ENCODE data around the gene OR8D2. TPM values are rescaled to one million over a fixed set of nuclear protein-coding genes. Genes with fewer than 3 reads are reported as not detected.

Gene OR8D2
- total RNA-seq, 2 experiments from 2014 or later, result not detected

DNA sequence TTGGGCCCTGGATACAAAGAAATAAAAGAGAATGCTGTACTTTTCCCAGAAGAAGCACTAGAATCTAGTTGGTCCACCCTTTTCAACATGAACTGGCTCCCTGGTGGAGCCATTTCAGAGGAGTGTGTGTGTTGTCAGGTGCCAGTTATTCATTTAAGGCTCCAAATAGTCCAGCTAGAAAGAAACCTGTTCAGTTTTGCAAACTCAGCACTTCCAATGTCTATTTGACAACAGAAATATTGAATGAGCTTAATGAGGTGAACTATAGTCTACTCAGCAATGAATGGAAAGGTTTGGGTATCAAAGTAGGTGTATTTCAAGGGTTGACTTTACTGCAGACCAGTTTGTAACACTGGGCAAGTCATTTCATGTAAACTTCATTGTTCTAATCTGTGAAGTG, 8.3 kb downstream of the OR8D2 start:
- Mint-ChIP-seq H3K27ac (no peak overlapping the region), H3K4me1 (ENCODE audit: low read depth) (no peaks in the 10 kb centered on the region), H3K9me3 (no peaks in the 10 kb centered on the region), H3K4me3 (no peak overlapping the region), H3K27me3 (ENCODE audit: low read depth) (peaks cover 10% of the 10 kb centered on the region), H3K36me3 (ENCODE audit: low read depth) (no peaks in the 10 kb centered on the region)
- no peak for DNase-seq
- CTCF ChIA-PET, result no interaction called here
- intact Hi-C loops (cut with micrococcal nuclease), result no loop called here

DNA sequence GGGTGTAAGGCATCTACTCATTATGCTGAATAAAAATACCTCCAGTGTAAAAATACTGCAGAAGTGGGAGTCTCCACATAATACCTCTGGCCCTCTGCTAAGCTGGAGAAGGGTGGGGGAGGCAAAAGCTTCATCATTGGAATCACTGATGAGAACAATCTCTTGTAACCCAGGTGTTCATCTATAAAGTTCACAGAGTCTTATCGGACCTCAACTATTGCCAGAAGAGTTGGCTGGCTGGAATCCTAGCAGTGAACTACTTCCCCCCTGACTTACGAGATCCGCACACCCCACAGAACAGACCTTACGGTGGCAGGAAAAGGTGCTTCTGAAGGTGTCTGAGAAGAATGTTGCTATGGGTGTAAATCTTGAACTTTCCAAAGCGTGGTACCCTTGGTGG, 8.7 kb downstream of the OR8D2 start:
- Mint-ChIP-seq H3K27me3 (ENCODE audit: low read depth) (peaks cover 10% of the 10 kb centered on the region), H3K9me3 (no peaks in the 10 kb centered on the region), H3K27ac (no peak overlapping the region), H3K4me3 (no peak overlapping the region), H3K36me3 (ENCODE audit: low read depth) (no peaks in the 10 kb centered on the region), H3K4me1 (ENCODE audit: low read depth) (no peaks in the 10 kb centered on the region)
- CTCF ChIA-PET, result no interaction called here
- DNase-seq, result no peak
- intact Hi-C loops (cut with micrococcal nuclease), result no loop called here

DNA sequence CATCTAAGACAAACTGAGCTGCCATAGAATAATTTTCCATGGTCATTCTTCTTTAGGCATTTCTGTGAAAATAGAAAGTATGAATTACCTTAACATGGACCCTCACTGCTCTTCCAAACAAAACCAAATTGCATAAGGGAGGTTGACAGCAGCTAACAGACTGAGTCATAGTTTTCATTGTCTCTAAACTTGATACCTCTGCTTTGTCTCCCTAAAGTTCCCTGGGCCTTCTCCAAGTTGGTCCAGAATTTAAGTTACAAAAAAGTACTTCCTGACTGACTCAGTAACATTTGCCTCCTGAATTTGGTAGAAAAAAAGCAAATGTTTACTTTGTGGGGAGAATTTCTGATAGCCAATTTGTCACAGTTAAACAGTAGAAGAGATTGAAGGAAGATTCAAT, 9.3 kb downstream of the OR8D2 start:
- no peaks in the 10 kb centered on the region for H3K36me3 Mint-ChIP-seq (ENCODE audit: low read depth)
- intact Hi-C loops (cut with micrococcal nuclease), result no loop called here
- no peak for DNase-seq

DNA sequence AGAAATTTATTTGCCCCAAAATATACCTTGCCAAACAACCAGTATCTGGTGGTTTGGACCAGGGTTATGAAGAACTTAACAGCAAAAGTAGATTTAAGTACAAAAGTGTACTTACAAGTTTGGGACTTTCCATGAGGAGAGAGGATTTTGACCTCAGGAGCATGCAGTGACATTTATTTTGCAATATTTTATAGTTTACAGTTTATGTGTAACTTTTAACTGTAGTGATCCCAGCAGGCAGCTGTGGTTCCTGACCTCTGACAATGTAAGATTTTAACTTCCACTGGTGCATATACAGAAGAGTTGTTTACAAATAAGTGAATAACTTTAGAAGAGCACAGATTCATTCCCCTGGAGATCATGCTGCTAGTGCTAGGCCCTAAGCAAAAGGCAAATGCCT, 12.9 kb downstream of the OR8D2 start:
- H3K4me3 Mint-ChIP-seq, result no peak overlapping the region
- CTCF ChIA-PET, result no interaction called here
- H3K27me3 Mint-ChIP-seq (ENCODE audit: low read depth), result peaks cover 7% of the 10 kb centered on the region
- H3K36me3 Mint-ChIP-seq (ENCODE audit: low read depth), result no peaks in the 10 kb centered on the region
- DNase-seq, result no peak
- intact Hi-C loops (cut with micrococcal nuclease), result no loop called here
- H3K4me1 Mint-ChIP-seq (ENCODE audit: low read depth), result no peaks in the 10 kb centered on the region
- no peaks in the 10 kb centered on the region for H3K9me3 Mint-ChIP-seq
- no peak overlapping the region for H3K27ac Mint-ChIP-seq

More for the DNA sequence above, 9.3 kb downstream of the OR8D2 start:
- no peak overlapping the region for H3K27ac Mint-ChIP-seq
- CTCF ChIA-PET, result no interaction called here
- peaks cover 10% of the 10 kb centered on the region for H3K27me3 Mint-ChIP-seq (ENCODE audit: low read depth)
- H3K4me3 Mint-ChIP-seq, result no peak overlapping the region
- H3K4me1 Mint-ChIP-seq (ENCODE audit: low read depth), result no peaks in the 10 kb centered on the region
- no peaks in the 10 kb centered on the region for H3K9me3 Mint-ChIP-seq

DNA sequence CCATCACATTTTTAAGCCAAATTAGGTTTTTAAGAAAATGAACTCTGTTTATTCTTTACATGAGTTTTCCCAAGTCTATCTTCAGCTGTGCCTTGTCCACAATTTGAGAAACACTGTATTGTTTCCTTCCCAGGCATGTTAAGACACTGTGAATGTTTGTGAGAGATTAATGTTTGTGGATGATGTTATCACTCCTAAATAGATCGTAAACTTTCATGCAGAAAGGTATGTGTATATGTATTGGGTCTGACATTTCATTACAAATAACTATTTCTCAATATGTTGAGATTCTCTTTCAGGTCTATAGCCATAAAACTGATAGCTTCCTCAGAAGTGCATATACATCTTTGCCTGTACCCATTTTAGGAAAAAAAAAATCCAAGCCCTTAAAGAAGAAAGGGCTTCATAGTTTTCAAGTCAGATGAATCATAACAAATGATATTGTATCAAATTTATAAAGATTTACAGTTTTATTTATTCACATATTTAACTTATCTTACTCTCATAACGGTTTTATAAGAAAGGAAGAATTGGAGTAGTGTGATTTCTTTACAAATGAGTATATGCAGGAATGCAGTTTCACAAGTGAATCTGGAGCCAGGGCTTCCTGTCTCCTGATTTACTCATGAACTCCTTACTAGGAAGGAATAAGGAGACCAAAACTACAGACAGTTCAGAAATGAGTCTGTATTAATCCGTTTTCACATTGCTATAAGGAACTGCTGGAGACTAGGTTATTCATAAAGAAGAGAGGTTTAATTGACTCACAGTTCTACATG, 17.5 kb downstream of the OR8D2 start:
- Mint-ChIP-seq H3K9me3 (peaks cover 2% of the 10 kb centered on the region), H3K27me3 (ENCODE audit: low read depth) (peaks cover 6% of the 10 kb centered on the region), H3K4me3 (no peak overlapping the region), H3K4me1 (ENCODE audit: low read depth) (no peaks in the 10 kb centered on the region), H3K36me3 (ENCODE audit: low read depth) (no peaks in the 10 kb centered on the region), H3K27ac (no peak overlapping the region)
- no peak for DNase-seq
- intact Hi-C loops (cut with micrococcal nuclease), result no loop called here
- CTCF ChIA-PET, result no interaction called here

DNA sequence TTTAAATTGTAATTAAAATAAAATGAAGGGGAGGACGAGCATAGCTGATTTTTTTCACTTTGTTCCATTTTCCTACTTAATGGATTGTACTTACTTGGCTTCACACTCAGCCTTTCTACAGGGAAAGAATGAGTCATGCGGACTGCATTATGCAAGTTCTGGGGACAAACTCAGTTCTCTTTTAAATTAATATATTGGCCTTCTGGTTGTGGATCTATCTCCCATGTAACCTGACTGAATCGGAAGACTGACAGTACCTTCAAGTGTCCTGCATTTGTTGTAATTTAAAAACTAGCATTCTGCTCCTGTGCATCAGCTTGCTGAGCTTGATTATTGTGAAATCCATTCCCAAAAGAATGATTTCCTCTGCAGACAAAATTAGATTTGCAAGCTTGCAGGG, 18.4 kb downstream of the OR8D2 start:
- intact Hi-C loops (cut with micrococcal nuclease), result no loop called here
- no peak for DNase-seq
- Mint-ChIP-seq H3K4me1 (ENCODE audit: low read depth) (no peaks in the 10 kb centered on the region), H3K4me3 (no peak overlapping the region), H3K27me3 (ENCODE audit: low read depth) (peaks cover 6% of the 10 kb centered on the region), H3K27ac (no peak overlapping the region), H3K9me3 (peaks cover 2% of the 10 kb centered on the region), H3K36me3 (ENCODE audit: low read depth) (no peaks in the 10 kb centered on the region)
- CTCF ChIA-PET, result interaction anchor here (0.6 kb wide), 1 partner anchor 1227 kb away, joined by 3 read pairs; no protein-coding TSS in a partner anchor

DNA sequence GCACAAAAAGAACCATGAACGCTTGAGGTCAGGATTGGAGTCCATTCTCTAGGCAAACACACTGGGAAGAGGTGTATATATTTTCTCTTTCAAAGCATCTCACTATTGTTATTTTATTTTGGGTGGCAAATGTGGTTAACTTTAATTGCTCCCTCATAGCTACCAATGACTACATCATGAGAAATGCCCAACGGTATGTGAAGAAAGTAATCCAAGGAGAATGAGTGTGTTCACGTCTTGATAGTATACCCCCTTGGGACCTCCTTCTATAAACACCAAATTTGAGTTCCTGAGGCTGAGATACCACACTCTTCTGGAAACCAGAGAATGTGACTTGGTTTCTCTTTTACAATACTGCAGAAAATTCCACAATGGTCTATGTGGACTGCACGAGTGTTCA, 22.1 kb downstream of the OR8D2 start:
- intact Hi-C loops (cut with micrococcal nuclease), result no loop called here
- Mint-ChIP-seq H3K4me3 (no peak overlapping the region), H3K36me3 (ENCODE audit: low read depth) (no peaks in the 10 kb centered on the region), H3K9me3 (peaks cover 2% of the 10 kb centered on the region), H3K27me3 (ENCODE audit: low read depth) (peaks cover 11% of the 10 kb centered on the region), H3K4me1 (ENCODE audit: low read depth) (no peaks in the 10 kb centered on the region), H3K27ac (no peak overlapping the region)
- CTCF ChIA-PET, result no interaction called here
- no peak for DNase-seq

DNA sequence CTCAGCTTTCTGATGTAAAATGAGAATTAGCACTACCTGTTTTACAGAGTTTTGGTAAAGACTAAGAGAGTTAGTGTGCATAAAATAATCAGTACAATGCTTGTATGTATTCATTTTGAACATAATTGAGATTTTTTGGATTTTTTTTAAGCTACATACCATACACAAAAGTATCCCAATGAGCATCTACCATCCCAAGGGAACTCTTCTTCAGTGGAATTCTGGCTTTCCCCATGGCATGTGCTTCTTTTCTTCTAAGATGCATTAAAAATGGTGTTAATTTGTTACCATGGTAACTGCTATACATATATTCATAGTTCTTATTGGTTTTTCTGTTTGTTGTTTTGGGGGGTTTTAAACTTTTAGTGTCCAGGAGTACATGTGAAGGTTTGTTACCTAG, 24.0 kb downstream of the OR8D2 start:
- H3K4me3 Mint-ChIP-seq, result no peak overlapping the region
- H3K27ac Mint-ChIP-seq, result no peak overlapping the region
- no peaks in the 10 kb centered on the region for H3K4me1 Mint-ChIP-seq (ENCODE audit: low read depth)
- peaks cover 2% of the 10 kb centered on the region for H3K9me3 Mint-ChIP-seq
- CTCF ChIA-PET, result no interaction called here
- intact Hi-C loops (cut with micrococcal nuclease), result no loop called here
- H3K36me3 Mint-ChIP-seq (ENCODE audit: low read depth), result no peaks in the 10 kb centered on the region
- DNase-seq, result no peak
- H3K27me3 Mint-ChIP-seq (ENCODE audit: low read depth), result peaks cover 15% of the 10 kb centered on the region

DNA sequence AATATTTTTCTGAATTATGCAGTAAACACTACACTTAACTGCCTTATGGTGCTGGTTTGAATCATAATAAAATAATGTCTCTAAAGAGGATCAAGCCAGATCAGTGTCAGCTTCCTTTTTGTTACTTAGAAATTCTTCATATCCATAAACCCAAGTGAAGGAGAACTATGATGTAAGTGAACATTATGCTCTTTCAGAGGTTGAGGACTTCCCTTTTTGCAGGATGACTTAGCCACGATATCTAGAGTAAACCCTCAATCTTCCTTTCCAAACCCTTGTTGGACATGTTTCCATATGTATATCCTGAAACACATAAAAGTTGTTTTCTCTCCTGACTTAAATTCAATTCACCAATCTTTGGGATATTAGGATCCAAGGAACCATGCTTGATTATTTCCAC, 25.3 kb downstream of the OR8D2 start:
- no peaks in the 10 kb centered on the region for H3K4me1 Mint-ChIP-seq (ENCODE audit: low read depth)
- CTCF ChIA-PET, result no interaction called here
- H3K36me3 Mint-ChIP-seq (ENCODE audit: low read depth), result no peaks in the 10 kb centered on the region
- peaks cover 9% of the 10 kb centered on the region for H3K27me3 Mint-ChIP-seq (ENCODE audit: low read depth)
- no peak overlapping the region for H3K4me3 Mint-ChIP-seq
- H3K9me3 Mint-ChIP-seq, result no peaks in the 10 kb centered on the region
- H3K27ac Mint-ChIP-seq, result no peak overlapping the region
- intact Hi-C loops (cut with micrococcal nuclease), result no loop called here
- DNase-seq, result no peak

DNA sequence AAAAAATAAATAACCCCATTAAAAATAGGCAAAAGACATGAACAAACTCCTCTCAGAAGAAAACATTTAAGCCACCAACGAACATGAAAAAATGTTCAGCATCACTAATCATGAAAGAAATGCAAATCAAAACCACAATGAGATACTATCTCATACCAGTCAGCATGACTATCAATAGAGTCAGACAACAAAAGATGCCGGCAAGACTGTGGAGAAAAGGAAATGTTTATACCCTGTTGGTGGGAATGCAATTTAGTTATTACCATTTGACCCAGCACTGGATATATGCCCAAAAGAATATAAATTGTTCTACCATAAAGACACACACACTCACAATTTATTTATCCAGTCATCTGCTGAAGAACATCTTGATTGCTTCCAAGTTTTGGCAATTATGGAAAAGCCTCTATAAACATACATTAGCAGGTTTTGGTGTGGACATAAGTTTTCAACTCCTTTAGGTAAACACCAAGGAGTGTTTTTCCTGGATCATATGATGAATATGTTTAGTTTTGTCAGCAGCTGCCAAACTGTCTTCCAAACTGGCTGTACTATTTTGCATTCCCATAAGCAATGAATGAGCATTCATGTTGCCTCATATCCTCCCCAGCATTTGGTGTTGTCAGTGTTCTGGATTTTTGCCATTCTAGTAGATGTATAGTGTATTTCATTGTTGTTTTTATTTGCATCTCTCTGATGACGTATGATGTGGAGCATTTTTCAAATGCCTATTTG, 34.2 kb downstream of the OR8D2 start:
- intact Hi-C loops (cut with micrococcal nuclease), result no loop called here
- peaks cover 5% of the 10 kb centered on the region for H3K9me3 Mint-ChIP-seq

DNA sequence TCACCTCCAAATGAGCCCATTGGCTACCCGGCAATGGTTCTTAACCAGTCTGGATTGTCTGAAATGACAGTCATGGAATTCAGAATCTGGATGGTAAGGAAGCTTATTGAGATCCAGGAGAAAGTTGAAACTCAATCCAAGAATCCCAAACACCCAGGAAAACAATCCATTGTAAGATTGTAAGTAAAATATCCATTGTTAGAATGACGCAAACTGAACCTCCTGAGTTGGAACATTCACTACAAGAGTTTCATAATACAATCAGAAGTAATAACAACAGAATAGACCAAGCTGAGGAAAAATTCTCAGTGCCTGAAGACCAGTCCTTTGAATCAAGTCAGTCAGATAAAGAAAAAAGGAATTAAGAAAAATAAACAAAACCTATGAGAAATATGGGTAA, 41.7 kb downstream of the OR8D2 start:
- intact Hi-C loops (cut with micrococcal nuclease), result no loop called here
- H3K27me3 Mint-ChIP-seq (ENCODE audit: low read depth), result peaks cover 4% of the 10 kb centered on the region

More for the DNA sequence above, 34.2 kb downstream of the OR8D2 start:
- Mint-ChIP-seq H3K4me3 (no peak overlapping the region), H3K4me1 (ENCODE audit: low read depth) (no peaks in the 10 kb centered on the region), H3K36me3 (ENCODE audit: low read depth) (no peaks in the 10 kb centered on the region), H3K27ac (no peak overlapping the region), H3K27me3 (ENCODE audit: low read depth) (no peaks in the 10 kb centered on the region)
- CTCF ChIA-PET, result no interaction called here
- no peak for DNase-seq

DNA sequence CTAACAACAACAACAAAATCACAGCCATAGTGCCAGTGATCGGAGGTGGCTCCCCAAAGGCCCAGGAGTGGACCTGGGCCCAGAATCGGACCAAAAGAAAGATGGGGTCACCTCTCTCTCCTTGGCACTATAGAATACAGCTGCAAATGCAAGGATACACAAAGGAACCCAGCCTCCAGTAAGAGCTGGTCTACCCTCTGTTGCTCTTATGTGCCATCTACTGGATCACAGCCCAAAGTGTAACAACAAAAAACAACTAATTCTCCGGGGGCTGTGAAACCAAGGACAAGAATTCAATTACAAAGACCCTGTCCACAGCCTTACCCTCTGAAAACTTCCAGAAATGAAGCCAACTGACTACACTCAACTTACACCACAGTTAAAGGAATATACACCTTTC, 42.2 kb downstream of the OR8D2 start:
- Mint-ChIP-seq H3K9me3 (no peaks in the 10 kb centered on the region), H3K36me3 (ENCODE audit: low read depth) (no peaks in the 10 kb centered on the region), H3K27ac (no peak overlapping the region), H3K4me1 (ENCODE audit: low read depth) (no peaks in the 10 kb centered on the region), H3K4me3 (no peak overlapping the region), H3K27me3 (ENCODE audit: low read depth) (peaks cover 4% of the 10 kb centered on the region)
- intact Hi-C loops (cut with micrococcal nuclease), result no loop called here
- no peak for DNase-seq
- CTCF ChIA-PET, result interaction anchor here (0.7 kb wide), 1 partner anchor 208 kb away, joined by 3 read pairs; no protein-coding TSS in a partner anchor

More for the DNA sequence above, 41.7 kb downstream of the OR8D2 start:
- Mint-ChIP-seq H3K4me3 (no peak overlapping the region), H3K27ac (no peak overlapping the region), H3K36me3 (ENCODE audit: low read depth) (no peaks in the 10 kb centered on the region), H3K4me1 (ENCODE audit: low read depth) (no peaks in the 10 kb centered on the region), H3K9me3 (no peaks in the 10 kb centered on the region)
- no peak for DNase-seq
- CTCF ChIA-PET, result no interaction called here

DNA sequence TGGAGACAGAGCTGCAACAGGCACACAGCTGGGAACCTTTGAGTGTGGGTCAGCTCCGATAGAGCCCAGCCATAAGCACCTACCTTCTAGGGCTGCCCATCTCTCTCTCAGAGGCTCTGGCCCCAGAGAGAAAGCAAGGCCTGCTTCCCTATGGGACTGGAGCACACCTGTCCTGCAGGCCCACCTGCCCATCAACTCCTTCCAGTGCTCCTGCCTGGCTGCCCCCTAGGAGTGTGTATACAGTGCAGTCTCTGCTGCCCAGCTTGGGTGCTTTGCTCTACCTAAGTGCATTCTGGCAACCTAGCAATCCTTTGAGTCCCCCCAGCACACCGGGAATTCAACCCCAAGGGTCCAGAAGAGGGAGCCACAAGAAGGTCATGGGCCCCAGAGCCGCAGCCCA, 42.8 kb downstream of the OR8D2 start:
- Mint-ChIP-seq H3K27ac (no peak overlapping the region), H3K9me3 (no peaks in the 10 kb centered on the region), H3K4me1 (ENCODE audit: low read depth) (no peaks in the 10 kb centered on the region), H3K4me3 (no peak overlapping the region), H3K36me3 (ENCODE audit: low read depth) (no peaks in the 10 kb centered on the region), H3K27me3 (ENCODE audit: low read depth) (peaks cover 4% of the 10 kb centered on the region)
- intact Hi-C loops (cut with micrococcal nuclease), result no loop called here
- CTCF ChIA-PET, result interaction anchor here (0.7 kb wide), 1 partner anchor 208 kb away, joined by 3 read pairs; no protein-coding TSS in a partner anchor
- no peak for DNase-seq
